Thyroid gland (tissue), 4 donors: Measurements from ENCODE around the gene SMIM29. TPM values are rescaled to one million over a fixed set of nuclear protein-coding genes. Genes with fewer than 3 reads are reported as not detected.
A peak's percentile ranks its signal among the peaks of the same experiment; 100 is the strongest.
"Not testable (repeated sequence)": the region's sequence is repeated elsewhere in the genome, so short reads cannot be mapped to it uniquely, and the experiment has no call there.

Source experiments
- DNase-seq, 2 donors: peaks; one replicate each; pipeline ENCODE4 v3.0.0-alpha.2; 2019
- H3K27ac ChIP-seq, 3 donors: fragments of 200-600 bp; sonication (generic); 1 replicate in 2 of 3; 2 replicates in 1 of 3; pipeline ENCODE4 v1.5.1; 2016 to 2019; ENCODE audit warnings: mild to moderate bottlenecking in 1 of 3, moderate library complexity in 1 of 3
- H3K27me3 ChIP-seq: fragments of 200-600 bp; sonication (generic); one replicate; pipeline ENCODE4 v1.5.1; 2019
- H3K36me3 ChIP-seq, 2 donors: fragments of 200-600 bp; sonication (generic); one replicate each; pipeline ENCODE4 v1.5.1; 2016 to 2019
- H3K4me1 ChIP-seq, 2 donors: fragments of 200-600 bp; sonication (generic); one replicate each; pipeline ENCODE4 v1.5.1; 2017 to 2019
- H3K4me3 ChIP-seq, 3 donors: fragments of 200-600 bp; sonication (generic); replicated peaks in 1 of 3; 1 replicate in 2 of 3; 2 replicates in 1 of 3; pipeline ENCODE4 v1.5.1; 2016; ENCODE audit warnings: mild to moderate bottlenecking in 1 of 3
- H3K9me3 ChIP-seq: fragments of 200-600 bp; sonication (generic); one replicate; pipeline ENCODE4 v1.5.1; 2017
- POLR2A ChIP-seq, 2 donors: fragments of 450-650 bp; IDR thresholded peaks; one replicate each; pipeline ENCODE4 v1.6.1; 2017; ENCODE audit warnings: antibody characterized with exemption in 2 of 2, mild to moderate bottlenecking in 2 of 2, moderate library complexity in 1 of 2
- WGBS, 2 donors: methylation state at CpG; one replicate each; pipeline ENCODE4 v1.1.5; 2017; 5-methylcytosine and 5-hydroxymethylcytosine counted together
- intact Hi-C: fragments of 100-400 bp; cut with DNase I; formaldehyde crosslinking; loops from one replicate; pipeline ENCODE4 v1.15.1; 2023
- total RNA-seq, 4 donors: library from RNA; depleted of rRNA; stranded (reverse); fragments of >200 nt; gene quantifications; one replicate each; pipeline ENCODE4 v1.2.3, GENCODE V29; 2016
- TF ChIP-seq, protein P1 (sequence below), 6 experiments: fragments of 200-600 bp in 3 of 6; fragments of 450-650 bp in 3 of 6; sonication (generic) in 3 of 6; IDR thresholded peaks; one replicate each; pipeline ENCODE4 v1.5.1; 2016 to 2019; ENCODE audit warnings: antibody characterized with exemption in 6 of 6, mild to moderate bottlenecking in 2 of 6, inconsistent platforms in 1 of 6, moderate library complexity in 1 of 6

The SMIM29 gene
- total RNA-seq, 4 donors from 2014 or later: 23.4 to 46.2 (median 31.1) TPM

DNA sequence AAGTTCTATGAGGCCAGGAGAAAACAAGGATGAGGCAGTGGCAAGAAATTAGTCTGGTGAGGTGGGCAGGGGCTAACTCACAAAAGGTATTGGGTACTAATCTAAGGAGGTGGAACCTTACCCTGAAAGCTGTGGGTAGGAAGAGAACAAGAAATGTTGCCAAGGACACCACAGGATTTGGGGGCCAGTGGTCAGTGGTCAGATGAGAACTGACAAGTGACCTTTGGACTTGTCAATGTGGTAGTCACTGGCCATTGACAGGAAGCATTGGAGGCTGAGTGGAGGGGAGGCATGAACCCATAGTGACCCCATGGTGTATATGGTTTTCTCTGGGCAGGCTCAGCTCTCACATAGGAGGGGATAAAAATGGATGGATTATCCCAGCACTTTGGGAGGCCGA, 25.3 kb upstream of the SMIM29 start:
- Histone ChIP-seq H3K27me3 (no peaks in the 10 kb centered on the region), H3K36me3 (peaks cover 0 to under 1% of the 10 kb centered on the region in 2 donors), H3K4me3 (no peak overlapping the region), H3K4me1 (no peaks in the 10 kb centered on the region), H3K9me3 (no peaks in the 10 kb centered on the region), H3K27ac (no peak overlapping the region)
- no peak for DNase-seq
- 94 to 95% methylated on average over 1 of the region's 1 CpG for WGBS, 2 donors
- TF ChIP-seq, protein P1, sequence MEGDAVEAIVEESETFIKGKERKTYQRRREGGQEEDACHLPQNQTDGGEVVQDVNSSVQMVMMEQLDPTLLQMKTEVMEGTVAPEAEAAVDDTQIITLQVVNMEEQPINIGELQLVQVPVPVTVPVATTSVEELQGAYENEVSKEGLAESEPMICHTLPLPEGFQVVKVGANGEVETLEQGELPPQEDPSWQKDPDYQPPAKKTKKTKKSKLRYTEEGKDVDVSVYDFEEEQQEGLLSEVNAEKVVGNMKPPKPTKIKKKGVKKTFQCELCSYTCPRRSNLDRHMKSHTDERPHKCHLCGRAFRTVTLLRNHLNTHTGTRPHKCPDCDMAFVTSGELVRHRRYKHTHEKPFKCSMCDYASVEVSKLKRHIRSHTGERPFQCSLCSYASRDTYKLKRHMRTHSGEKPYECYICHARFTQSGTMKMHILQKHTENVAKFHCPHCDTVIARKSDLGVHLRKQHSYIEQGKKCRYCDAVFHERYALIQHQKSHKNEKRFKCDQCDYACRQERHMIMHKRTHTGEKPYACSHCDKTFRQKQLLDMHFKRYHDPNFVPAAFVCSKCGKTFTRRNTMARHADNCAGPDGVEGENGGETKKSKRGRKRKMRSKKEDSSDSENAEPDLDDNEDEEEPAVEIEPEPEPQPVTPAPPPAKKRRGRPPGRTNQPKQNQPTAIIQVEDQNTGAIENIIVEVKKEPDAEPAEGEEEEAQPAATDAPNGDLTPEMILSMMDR (IDR thresholded peaks at IDR 0.05): no peak
- no peak for TF ChIP-seq POLR2A (IDR thresholded peaks at IDR 0.05)
- intact Hi-C loops: no loop called here

DNA sequence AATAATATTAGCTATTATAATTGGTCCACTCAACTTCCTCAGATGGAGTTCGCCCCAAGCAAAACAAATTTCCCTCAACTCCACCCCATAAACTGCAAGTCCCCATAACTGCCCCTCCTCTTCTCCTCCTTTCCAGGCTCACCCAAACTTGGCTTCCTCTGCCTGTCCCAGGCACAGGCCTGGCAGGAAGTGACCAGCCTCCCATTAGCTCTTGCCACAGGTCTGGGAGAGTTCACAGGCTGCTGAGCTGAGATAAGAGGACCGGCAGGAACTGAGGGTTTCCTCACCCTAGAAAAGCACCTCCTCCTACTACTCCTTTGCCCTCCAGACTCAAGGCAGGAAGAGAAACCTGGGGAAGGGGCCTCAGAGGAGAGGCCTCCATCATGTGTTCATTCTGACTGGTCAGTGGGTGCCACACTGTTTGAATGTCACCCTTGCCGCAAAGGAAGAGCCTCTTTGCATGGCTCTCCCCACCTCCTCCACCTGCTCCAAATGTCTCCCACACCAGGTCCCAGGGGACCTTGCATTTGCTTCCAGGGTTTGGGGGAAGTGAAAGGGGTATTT, 24.5 kb upstream of the SMIM29 start:
- Histone ChIP-seq H3K27ac (peak overlapping the region in 1 of 3 donors; percentile 2), H3K4me1 (no peaks in the 10 kb centered on the region), H3K36me3 (no peaks in the 10 kb centered on the region), H3K27me3 (no peaks in the 10 kb centered on the region), H3K4me3 (no peak overlapping the region), H3K9me3 (no peaks in the 10 kb centered on the region)
- intact Hi-C loops: no loop called here
- TF ChIP-seq POLR2A (IDR thresholded peaks at IDR 0.05): no peak
- TF ChIP-seq, protein P1 (IDR thresholded peaks at IDR 0.05): no peak
- WGBS, 2 donors: 59 to 70% methylated on average over 3 of the region's 3 CpGs
- DNase-seq: peak in 1 of 2 donors; percentile 7

DNA sequence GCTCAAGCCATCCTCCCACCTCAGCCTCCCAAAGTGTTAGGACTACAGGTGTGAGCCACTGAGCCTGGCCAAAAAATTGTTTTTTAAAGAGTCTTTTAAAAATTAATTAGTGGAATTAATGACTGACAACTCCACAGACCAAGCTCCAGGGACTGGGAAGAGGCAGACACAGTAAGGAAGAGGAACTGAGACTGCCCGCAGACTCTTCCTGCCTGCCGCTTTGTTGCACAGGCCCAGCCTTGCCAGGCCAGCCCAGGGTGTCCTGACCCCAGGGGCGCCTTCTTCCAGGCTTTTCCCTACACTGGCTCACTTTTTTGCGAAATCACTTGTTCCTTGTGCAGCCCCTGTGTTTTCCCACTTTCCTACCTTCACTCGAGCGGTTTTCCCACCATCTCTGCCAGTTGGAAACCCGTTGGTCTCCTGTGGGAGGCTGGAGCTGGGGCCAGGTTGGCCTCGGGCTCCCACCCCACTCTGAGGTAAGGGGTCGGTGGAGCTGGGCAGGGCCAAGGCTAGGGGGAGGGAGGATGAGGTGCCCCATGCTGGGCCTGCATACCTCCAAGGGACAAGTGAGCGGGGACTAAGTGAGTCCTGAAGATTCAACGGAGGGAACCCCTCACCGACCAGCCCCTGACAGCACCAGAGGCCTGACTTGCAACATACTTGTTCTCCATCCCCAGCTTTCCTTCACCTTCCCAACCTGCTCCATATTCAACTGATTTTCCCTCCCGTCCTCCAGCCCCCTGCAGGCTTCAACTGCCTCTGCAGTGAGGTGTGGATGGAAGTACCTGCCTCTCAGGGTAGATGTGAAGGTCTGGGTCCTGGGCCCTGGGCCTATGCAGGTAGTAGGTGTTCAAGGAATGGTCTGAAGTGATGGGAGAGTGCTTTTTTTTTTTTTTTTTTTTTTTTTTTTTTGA, 23.5 kb upstream of the SMIM29 start:
- Histone ChIP-seq H3K4me3 (no peak overlapping the region), H3K36me3 (no peaks in the 10 kb centered on the region), H3K27me3 (no peaks in the 10 kb centered on the region), H3K9me3 (no peaks in the 10 kb centered on the region), H3K27ac (no peak overlapping the region), H3K4me1 (no peaks in the 10 kb centered on the region)
- TF ChIP-seq, protein P1 (IDR thresholded peaks at IDR 0.05): no peak
- TF ChIP-seq POLR2A (IDR thresholded peaks at IDR 0.05): no peak
- intact Hi-C loops: no loop called here
- 82 to 85% methylated on average over 13 of the region's 13 CpGs for WGBS, 2 donors
- no peak for DNase-seq

DNA sequence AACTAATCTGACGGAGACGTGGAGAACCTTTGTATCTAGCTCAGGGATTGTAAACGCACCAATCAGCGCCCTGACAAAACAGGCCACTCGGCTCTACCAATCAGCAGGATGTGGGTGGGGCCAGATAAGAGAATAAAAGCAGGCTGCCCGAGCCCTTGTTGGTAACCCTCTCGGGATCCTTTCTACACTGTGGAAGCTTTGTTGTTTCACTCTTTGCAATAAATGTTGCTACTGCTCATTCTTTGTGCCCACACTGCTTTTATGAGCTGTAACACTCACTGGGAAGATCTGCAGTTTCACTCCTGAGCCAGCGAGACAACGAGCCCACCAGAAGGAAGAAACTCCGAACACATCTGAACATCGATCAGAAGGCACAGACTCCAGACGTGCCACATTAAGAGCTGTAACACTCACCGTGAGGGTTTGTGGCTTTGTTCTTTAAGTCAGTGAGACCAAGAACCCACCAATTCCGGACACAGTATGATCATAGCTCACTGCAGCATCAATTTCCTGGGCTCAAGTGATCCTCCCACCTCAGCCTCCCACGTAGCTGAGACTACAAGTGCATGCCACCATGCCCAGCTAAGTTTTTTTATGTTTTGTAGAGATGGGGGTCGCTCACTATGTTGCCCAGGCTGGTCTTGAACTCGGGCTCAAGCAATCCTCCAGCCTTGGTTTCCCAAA, 21.0 kb upstream of the SMIM29 start:
- DNase-seq, H3K4me1 ChIP-seq: not testable (repeated sequence)

DNA sequence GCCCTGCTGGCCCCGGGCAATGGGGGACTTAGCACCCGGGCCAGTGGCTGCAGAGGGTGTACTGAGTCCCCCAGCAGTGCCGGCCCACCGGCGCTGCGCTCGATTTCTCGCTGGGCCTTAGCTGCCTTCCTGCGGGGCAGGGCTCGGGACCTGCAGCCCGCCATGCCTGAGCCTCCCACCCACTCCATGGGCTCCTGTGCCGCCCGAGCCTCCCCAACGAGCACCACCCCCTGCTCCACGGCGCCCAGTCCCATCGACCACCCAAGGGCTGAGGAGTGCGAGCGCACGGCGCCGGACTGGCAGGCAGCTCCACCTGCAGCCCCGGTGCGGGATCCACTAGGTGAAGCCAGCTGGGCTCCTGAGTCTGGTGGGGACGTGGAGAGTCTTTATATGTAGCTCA, 20.3 kb upstream of the SMIM29 start:
- DNase-seq, H3K4me3 ChIP-seq, H3K36me3 ChIP-seq, H3K27ac ChIP-seq, intact Hi-C loops, H3K9me3 ChIP-seq, H3K27me3 ChIP-seq, H3K4me1 ChIP-seq: not testable (repeated sequence)
- WGBS, 2 donors: 96 to 100% methylated on average over 8 to 12 of the region's 25 CpGs

More for the DNA sequence above, 21.0 kb upstream of the SMIM29 start:
- H3K27me3 ChIP-seq, H3K4me3 ChIP-seq, intact Hi-C loops, H3K27ac ChIP-seq, H3K9me3 ChIP-seq, H3K36me3 ChIP-seq: not testable (repeated sequence)
- 87 to 89% methylated on average over 17 of the region's 17 CpGs for WGBS, 2 donors
